HG02870 (cell line): ENCODE measurements around the gene ABHD1.
A peak's percentile ranks its signal among the peaks of the same experiment; 100 is the strongest.

Source experiments
- ATAC-seq: cut with Tn5 transposase; IDR thresholded peaks from one replicate; pipeline ENCODE4 v1.9.1; 2021; ENCODE audit warnings: mild to moderate bottlenecking, moderate library complexity; ENCODE audit not compliant: unreplicated experiment

Gene ABHD1

DNA sequence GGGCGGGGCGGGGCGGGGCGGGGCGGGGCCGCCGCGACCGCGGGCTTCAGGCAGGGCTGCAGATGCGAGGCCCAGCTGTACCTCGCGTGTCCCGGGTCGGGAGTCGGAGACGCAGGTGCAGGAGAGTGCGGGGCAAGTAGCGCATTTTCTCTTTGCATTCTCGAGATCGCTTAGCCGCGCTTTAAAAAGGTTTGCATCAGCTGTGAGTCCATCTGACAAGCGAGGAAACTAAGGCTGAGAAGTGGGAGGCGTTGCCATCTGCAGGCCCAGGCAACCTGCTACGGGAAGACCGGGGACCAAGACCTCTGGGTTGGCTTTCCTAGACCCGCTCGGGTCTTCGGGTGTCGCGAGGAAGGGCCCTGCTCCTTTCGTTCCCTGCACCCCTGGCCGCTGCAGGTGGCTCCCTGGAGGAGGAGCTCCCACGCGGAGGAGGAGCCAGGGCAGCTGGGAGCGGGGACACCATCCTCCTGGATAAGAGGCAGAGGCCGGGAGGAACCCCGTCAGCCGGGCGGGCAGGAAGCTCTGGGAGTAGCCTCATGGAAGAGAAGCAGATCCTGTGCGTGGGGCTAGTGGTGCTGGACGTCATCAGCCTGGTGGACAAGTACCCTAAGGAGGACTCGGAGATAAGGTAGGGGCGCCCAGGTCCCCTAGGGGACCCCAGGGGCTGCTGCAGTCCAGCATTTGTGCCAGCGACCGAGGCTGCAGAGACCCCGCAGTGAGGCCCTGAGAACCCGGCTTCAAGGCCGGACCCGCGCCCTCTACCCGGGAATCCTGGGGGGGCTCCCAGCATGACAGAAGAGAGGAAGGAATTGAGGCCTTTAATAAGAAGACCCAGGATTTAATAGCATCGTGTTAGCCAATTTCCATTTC, 36.7 kb upstream of the ABHD1 start, which contains the start of gene KHK:
TSS of gene KHK (plus strand) at position 49 of the 870 bp plus-strand sequence. CDS start at position 537, 488 bp downstream.
- ATAC-seq, result peak; percentile 12

DNA sequence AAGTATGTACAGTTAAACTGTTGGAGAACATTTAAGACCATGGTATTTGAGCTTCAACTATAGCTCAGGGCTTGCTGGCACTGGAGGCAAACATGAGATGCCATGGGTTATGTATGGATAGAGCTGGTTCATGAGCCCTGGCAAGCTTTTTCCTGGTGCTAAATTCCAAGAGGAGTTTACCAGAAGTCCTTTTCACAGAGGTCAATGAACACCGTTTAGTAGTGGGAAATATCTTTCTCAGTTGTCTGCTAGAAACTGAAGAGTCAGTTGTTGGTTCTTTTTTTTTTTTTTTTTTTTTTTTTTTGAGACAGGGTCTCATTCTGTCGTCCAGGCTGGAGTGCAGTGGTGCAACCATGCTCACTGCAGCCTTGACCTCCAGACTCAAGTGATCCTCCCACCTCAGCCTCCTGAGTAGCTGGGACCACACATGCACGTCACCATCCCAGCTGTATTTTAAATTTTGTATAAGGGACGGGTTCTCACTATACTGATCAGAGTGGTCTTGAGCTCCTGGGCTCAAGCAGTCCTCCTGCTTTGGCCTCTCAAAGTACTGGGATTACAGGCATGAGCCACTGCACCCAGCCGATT, 35.7 kb upstream of the ABHD1 start:
- no peak for ATAC-seq

- no peak for ATAC-seq
Measured at GRCh38 chr2:27088634-27089033, 35.0 kb upstream of the ABHD1 start.

DNA sequence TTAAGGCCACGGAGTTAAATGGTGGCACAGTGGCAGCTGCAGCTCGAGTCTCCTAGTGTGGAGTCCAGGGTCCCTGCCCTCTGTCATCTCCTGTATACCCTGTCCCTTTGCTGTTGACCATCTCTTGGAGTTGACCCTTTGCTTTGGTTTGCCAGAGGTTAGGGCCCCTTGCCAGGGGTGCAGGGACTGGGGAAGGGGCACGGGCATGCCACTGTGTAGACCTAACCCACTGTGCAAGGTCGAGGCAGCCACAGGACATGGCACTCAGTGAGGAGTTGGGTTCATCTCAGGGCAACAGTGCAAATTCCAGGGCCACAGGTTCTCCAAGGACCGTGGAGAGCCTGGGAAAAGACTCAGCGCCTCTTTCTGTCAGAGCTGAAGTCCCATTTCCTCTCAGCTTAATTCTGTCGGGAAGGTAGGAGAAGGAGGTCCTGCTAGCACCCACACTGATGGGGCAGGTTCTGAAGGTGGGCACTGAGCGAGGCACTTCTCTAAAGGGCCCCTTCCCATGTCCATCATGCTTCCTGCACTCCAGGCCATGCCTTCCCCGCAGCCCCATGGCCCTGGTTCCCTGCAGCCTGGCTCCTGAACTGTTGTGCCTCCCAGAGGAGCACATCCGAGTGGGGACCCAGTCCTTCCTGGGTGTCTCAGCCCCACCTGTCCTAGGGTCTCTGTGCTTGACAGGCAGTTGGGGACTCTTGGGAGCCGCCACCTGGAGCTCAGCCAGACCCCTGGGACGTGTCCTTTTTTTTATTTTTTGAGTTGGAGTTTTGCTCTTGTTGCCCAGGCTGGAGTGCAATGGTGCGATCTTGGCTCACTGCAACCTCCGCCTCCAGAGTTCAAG, 34.3 kb upstream of the ABHD1 start:
- ATAC-seq, result no peak

GRCh38 chr2:27091746-27092695, 31.6 kb upstream of the ABHD1 start:
- no peak for ATAC-seq

DNA sequence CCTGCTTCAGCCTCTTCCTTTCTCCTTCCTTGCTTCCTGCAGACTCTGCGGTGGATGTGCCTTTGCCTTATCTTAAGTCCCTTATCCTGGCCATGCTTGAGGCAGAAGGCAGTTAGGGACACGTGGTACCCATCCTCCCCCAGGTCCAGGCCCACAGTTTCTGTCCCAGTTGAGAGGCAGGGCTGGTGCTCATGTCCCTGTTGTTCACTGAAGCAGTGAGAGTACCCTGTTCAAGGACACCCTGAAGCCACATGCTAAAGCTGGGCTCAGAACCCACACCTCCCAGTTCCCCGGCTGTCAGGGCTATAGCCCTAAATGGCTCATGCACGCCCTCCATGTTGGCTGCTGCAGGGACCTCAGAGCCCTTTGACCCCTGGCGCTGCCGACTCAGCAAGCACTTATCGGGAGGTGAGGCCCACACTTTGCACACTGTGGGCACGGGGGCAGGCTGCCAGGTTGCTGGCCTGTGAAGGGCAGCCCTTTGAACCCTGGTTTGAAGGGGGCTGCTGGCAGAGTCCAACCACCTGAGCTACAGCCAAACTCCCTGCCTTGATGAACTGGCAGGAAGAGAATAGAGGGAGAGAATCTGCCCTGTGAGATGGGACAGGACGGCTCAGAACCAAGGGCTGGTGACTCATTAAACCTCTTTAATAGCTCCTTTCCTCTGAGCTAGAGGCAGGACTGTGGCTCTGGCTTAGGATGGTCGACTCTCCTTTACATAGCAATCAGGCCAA, 30.8 kb upstream of the ABHD1 start:
- no peak for ATAC-seq

GRCh38 chr2:27093430-27094352, 29.9 kb upstream of the ABHD1 start:
- ATAC-seq, result no peak

DNA sequence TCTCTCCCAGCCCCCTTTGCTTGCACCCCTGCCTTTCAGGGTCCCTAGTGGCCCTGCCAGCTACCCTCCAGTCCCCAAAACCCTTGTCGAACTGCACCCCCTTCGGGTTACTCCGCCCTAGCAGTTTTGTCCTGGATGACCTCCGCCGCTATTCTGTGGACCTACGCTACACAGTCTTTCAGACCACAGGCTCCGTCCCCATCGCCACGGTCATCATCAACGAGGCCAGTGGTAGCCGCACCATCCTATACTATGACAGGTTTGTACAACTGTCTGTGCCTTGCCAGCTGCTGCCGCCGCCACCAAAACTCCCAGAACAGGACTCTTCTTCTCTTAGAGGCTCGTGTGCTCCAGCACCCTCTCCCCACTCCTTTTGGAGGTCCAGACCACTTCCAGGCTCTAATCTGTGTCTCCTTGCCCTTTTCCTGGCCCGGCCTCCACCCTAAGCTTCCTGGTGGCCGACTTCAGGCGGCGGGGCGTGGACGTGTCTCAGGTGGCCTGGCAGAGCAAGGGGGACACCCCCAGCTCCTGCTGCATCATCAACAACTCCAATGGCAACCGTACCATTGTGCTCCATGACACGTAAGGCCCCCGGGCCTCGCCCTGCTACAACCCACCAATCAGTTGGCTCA, 29.1 kb upstream of the ABHD1 start:
- ATAC-seq, result no peak

GRCh38 chr2:27095427-27095744, 28.2 kb upstream of the ABHD1 start:
- no peak for ATAC-seq

DNA sequence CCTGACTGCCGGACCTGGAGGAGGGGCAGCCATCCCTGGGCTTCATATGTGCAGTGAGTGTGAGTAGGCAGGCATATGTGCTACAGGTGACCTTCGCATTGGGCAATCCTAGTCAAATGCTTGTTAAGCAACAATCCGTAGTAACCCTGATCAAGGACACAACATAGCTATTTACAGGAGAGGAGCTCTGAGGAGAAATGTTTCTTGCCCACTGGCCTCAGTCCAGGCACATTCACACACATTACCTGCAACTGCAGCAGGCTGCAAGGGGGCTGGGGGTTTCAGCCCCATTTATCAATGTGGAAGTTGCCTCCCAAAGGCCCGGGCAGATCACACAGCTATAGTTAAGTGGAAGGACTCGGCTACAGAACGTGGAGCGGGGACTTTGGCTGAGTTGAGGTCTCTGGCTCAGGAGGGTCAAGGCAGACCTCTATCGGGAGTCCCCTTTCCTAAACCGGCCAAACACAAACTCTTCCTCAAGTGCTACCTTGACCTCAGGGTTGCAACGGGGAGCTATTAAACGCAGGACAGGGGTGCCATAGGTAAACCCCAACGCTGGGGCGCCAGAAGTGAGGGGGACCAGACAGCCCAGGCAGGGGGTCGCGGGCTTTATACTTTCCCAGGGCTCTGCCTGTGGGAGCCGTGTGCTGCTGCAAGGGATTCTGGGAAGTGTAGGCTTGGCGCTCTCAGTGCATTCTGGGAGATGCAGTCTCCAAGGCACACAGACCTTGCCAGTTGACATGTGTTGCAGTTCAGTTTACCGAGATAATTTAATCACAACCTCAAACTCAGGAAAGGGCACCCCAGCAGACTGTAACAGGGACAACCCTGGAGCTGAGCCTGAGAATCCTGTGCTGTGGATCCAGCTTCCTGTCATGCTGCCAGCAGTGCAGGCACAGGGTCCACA, 27.6 kb upstream of the ABHD1 start:
- ATAC-seq, result peak; percentile 58

DNA sequence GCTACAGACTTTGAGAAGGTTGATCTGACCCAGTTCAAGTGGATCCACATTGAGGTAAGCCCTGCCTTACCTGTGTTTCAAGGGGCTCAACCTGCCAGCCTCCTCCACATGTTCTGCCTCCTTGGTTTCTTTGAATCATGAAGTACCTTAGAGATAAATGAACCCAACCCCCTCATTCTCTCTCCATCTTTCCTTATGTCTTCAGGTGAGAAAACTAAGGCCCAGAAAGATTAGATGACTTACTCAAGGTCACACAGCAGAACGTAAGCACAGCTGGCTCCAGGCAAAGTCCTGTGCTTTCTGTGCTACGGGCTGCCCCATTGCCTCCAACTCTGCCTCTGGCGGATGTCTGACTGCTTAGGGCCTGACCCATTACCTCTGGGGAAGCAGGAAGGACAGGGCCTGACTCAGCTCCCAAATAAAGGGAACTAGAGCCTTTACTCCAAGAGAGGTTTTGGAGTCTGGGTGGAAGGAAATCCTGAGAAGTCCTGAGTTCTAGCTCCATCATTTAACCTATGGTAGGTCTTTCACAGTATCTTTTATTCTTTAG, 26.8 kb upstream of the ABHD1 start:
- no peak for ATAC-seq

DNA sequence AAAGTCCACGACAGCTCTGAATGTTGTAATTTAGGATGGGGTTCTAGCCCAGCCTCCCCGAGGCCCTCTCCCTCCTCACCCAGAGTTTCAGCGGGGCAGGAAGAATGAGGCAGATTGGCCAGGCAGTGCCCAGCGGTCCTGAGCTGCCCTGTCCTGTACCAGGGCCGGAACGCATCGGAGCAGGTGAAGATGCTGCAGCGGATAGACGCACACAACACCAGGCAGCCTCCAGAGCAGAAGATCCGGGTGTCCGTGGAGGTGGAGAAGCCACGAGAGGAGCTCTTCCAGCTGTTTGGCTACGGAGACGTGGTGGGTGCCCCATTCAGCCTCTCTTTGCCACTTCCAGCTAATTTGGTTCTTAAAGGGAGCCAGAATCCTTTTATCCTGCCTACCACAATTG, 26.3 kb upstream of the ABHD1 start:
- ATAC-seq, result no peak

- ATAC-seq, result no peak
Measured at GRCh38 chr2:27099334-27099955, 24.2 kb upstream of the ABHD1 start.

GRCh38 chr2:27100036-27100435, 23.6 kb upstream of the ABHD1 start:
- no peak for ATAC-seq

GRCh38 chr2:27102329-27102728, 21.3 kb upstream of the ABHD1 start:
- no peak for ATAC-seq

DNA sequence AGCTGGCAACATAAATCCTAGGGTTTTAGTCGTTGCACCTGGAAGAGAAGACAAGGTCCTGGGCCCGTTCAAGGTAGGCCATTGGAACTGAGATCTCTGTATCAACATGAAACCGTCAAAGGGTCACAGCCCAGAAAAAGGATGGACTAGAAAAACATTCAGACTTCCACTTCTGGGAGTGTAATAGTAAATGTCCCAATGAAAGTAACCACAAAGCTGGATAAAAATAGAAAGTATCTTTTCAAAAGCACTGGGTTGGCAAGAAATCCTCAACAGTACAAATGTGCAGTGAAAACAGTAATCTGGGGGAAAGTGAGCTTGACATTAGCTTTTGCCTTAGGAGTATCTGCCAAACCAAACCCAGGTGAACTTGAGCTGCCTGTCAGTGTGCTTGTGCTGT, 17.6 kb upstream of the ABHD1 start:
- ATAC-seq, result no peak

- ATAC-seq, result no peak
Measured at GRCh38 chr2:27108221-27108620, 15.4 kb upstream of the ABHD1 start.
